ENCODE results near the gene CCN2.

DNA sequence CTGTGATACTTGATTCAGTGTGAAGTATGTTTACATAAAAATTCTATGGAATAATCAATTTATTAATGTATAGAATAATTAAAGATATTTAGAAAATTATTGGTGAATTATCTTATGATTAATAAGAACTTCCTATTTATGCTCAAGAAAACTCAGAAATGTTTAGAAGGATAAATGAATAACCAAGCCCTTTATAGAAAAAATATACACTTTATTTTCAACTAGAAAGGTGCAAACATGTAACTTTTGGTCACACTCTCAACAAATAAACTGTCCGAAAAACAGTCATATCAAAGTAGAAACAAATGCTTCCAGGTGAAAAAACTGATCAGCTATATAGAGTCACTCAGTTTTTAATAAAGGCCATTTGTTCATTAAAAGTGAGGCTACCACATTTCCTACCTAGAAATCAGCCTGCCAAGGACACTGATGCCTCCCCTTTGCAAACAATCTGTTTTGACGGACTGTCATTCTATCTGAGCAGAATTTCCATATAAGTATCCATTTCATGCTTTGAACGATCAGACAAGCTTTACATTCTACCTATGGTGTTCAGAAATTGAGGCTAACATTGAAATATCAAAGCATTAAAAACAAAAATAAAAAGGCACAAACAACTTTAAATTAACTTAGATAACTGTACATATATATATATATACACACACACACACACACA is 3.0 kb downstream of the CCN2 start:
- TF ChIP-seq CTBP1 (IDR thresholded peaks at IDR 0.05; ENCODE audit: borderline replicate concordance) (no peak), FOXK2 (IDR thresholded peaks at IDR 0.05) (no peak), FOXM1 (IDR thresholded peaks at IDR 0.05; ENCODE audit: borderline replicate concordance) (no peak), BHLHE40 (IDR thresholded peaks at IDR 0.05; ENCODE audit: borderline replicate concordance) (no peak), SP1 (IDR thresholded peaks at IDR 0.05) (no peak), L3MBTL2 (conservative IDR thresholded peaks at IDR 0.05) (no peak), ARNT (IDR thresholded peaks at IDR 0.05) (no peak), ZNF384 (IDR thresholded peaks at IDR 0.05) (no peak), ELF4 (IDR thresholded peaks at IDR 0.05) (no peak), LEF1 (IDR thresholded peaks at IDR 0.05; ENCODE audit: borderline replicate concordance) (no peak), NFRKB (IDR thresholded peaks at IDR 0.05) (no peak), SUZ12 (IDR thresholded peaks at IDR 0.05) (no peak), TARDBP (IDR thresholded peaks at IDR 0.05) (no peak), FOXA1 (IDR thresholded peaks at IDR 0.05) (no peak)

Measured in HEK293T (cell line).